Fibroblast of skin of left quadriceps (primary cell): ENCODE data around the gene AMPD1.

Experiments used
- DNase-seq, 2 experiments: peaks; one replicate each; pipeline ENCODE4 v3.0.0-alpha.2; 2013; ENCODE audit warnings: low read depth in 2 of 2

The AMPD1 gene

GRCh38 chr1:114638910-114639309 is 56.4 kb downstream of the AMPD1 start:
- DNase-seq = no peak

DNA sequence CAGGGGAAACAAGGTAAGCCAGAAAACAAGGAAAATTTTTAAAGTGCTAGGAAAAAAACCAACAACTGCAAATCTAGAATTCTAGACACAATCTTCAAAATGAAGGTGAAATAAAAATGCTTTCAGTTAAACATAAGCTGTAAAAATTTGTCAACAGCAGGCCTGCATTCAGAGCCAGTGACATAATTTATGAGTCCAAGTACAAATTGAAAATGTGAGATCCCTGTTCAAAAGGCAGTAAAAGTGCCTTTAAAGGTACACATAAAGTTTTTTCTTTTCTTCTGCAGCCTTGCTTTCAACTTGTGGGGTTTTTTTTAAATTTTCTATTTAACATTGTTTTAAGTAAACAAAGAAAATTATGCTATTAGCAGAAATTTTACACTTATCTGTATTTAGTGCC is 62.9 kb downstream of the AMPD1 start:
- DNase-seq = no peak

GRCh38 chr1:114627107-114627506 is 68.2 kb downstream of the AMPD1 start:
- DNase-seq = no peak

DNA sequence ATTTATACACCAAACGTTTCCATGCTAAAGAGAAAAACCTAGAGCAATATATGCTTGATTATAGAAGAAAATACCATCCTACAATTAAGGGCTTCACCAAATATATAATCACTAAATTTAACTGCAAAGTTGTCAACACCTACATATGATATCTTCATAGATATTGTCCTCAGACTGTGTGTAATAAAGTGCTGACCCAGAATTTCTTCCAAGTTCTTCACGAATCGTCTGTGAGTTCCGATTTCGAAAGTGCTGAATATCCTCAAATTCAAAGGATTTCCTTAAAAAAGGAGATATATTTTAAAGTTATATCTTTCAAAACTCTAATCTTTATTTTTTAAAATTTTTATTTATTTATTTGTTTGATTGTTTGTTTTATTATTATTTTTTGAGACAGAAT is 72.0 kb downstream of the AMPD1 start:
- no peak for DNase-seq
